Activated CD4-positive, CD25-positive, alpha-beta regulatory T cell treated with anti-CD3 and anti-CD28 coated beads, Interleukin-2, amount 50 U/mL, for 24 hours (primary cell): ENCODE results near the gene TCAP.
"Not testable (repeated sequence)": the region's sequence is repeated elsewhere in the genome, so short reads cannot be mapped to it uniquely, and the experiment has no call there.

Experiments used
- ATAC-seq, 2 donors: fragments of 150-1000 bp; cut with Tn5 transposase; one replicate each; pipeline ENCODE4 v1.10.0; 2021; ENCODE audit warnings: mild to moderate bottlenecking in 1 of 2, moderate library complexity in 1 of 2

TCAP gene

GRCh38 chr17:39706921-39707337 is 41.8 kb downstream of the TCAP start:
- no peak for ATAC-seq

DNA sequence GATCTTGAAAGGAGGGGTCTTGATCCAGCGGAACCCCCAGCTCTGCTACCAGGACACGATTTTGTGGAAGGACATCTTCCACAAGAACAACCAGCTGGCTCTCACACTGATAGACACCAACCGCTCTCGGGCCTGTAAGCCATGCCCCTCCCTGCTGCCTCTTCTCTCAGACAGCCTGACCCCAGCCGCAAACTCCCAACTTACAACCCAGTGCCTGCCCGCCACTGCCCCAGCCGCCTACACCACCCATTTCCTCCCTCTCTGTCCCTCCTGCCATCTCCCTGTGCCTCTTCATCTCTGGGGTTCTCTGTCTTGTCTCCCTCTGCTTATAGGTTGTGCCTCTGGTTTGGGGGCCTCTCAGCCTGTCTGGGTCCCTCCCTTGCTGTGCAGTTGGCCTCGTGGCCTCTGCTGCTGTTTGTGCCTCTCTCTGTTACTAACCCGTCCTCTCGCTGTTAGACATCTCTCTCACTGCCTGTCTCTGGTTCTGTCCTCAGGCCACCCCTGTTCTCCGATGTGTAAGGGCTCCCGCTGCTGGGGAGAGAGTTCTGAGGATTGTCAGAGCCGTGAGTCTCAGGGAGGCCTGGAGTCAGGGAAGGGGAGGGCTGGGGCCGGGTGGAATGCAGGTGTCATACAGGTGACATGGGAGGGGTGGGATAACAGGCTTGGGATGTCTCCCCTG is 44.3 kb downstream of the TCAP start:
- no peak for ATAC-seq

DNA sequence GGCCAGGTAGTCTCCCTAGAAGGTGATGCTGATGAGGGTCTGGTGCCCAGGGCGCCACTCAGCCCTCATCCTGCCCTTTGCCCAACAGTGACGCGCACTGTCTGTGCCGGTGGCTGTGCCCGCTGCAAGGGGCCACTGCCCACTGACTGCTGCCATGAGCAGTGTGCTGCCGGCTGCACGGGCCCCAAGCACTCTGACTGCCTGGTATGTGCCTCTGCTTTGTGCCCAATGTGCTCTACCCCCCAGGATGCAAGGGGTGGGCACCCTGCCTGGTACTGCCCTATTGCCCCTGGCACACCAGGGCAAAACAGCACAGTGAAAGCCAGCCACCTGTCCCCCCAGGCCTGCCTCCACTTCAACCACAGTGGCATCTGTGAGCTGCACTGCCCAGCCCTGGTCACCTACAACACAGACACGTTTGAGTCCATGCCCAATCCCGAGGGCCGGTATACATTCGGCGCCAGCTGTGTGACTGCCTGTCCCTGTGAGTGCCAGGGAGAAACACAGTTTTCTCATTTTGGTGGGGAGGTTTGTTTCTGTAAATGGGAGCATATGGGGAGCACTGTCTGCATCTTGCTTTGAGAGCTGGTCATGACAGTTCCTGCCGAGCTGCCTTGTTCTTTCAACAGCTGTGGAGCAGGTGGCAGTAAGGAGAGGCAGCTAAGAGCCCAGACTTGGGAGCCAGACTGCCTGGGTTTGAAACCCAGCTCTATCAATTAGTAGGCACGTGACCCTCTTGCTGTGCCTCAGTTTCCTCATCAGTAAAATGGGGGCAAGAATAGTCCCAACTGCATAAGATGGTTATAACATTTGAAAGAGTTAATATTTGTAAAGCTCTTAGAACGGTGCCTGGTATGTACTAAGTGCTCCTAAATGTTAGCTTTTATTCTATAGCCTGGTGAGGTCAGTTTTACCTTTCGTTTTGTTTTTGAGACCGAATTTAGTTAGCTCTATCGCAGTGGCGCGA is 45.1 kb downstream of the TCAP start:
- no peak for ATAC-seq

GRCh38 chr17:39711071-39711470 is 45.9 kb downstream of the TCAP start:
- not testable (repeated sequence) for ATAC-seq

- ATAC-seq = no peak
These were observed 46.7 kb downstream of the TCAP start for GRCh38 chr17:39711851-39712250.

DNA sequence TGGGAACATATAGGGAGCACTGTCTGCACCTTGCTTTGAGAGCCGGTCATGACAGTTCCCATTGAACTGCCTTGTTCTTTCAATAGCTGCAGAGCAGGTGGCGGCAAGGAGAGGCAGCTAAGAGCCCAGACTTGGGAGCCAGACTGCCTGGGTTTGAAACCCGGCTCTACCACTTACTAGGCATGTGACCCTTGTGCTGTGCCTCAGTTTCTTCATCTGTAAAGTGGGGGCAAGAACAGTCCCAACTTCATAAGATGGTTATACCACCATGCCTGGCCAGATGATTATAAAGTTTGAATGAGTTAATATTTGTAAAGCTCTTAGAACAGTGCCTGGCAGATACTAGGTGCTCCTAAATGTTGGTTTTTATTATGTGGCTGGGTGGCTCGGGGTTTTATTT is 49.1 kb downstream of the TCAP start:
- no peak for ATAC-seq

DNA sequence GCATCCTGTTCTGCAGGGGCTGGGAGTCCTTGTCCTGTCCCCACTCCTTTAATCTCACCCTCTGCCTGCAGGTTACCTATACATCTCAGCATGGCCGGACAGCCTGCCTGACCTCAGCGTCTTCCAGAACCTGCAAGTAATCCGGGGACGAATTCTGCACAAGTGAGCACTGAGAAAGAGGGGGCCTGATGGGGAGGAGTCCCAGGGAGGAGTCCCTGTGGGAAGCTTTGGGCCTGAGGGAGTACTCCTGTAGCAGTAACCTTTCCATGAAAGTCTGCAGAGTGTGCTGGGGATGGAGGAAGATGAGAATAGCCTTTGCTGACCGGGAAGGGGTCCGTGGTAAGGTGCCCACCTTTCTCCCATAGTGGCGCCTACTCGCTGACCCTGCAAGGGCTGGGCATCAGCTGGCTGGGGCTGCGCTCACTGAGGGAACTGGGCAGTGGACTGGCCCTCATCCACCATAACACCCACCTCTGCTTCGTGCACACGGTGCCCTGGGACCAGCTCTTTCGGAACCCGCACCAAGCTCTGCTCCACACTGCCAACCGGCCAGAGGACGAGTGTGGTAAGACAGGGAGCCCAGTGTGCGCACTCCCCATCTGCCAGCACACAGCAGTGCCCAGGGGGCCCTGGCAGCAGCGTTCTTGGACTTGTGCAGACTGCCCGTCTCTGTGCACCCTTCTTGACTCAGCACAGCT is 50.4 kb downstream of the TCAP start:
- no peak for ATAC-seq
